Activated naive CD4-positive, alpha-beta T cell (primary cell): Measurements from ENCODE around the gene GNA14.
"Not testable (repeated sequence)": the region's sequence is repeated elsewhere in the genome, so short reads cannot be mapped to it uniquely, and the experiment has no call there.

Source experiments
- DNase-seq, 4 experiments: peaks; one replicate each; lab custom pipeline; 2025; lab: John Stamatoyannopoulos, UW

The GNA14 gene

GRCh38 chr9:77489405-77490163, 158.5 kb downstream of the GNA14 start:
- not testable (repeated sequence) for DNase-seq

GRCh38 chr9:77488439-77489126, 159.5 kb downstream of the GNA14 start:
- DNase-seq, result no peak

DNA sequence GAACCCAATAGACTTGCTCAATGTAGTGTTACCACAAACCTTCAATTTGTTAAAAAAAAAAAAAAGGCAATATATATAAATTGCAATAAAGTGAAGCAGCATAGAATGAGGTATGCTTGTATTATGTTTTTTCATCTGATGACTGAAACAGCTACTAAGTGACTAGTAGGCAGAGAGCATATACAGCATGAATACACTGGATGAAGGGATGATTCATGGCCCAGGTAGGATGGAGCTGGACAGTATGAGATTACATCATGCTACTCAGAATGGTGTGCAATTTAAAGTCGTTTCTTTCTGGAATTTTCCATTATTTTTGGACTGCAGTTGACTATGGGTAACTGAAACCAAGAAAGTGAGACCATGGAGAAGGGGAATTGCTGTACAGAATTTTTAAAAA, 161.2 kb downstream of the GNA14 start:
- DNase-seq, result no peak

DNA sequence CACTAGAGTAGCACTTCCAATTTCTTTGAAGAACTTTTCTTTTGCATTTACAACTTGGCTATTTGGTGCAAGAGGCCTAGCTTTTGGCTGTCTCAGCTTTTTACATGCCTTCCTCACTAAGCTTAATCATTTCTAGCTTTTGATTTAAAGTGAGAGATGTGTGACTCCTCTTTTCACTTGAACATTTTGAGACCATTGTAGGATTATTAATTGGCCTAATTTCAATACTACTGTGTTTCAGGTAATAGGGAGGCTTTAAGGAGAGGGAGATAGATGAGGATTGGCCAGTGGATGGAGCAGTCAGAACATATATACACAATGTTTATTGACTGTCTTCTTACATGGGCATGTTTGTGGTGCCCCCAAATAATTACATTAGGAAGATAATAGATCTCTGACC, 161.7 kb downstream of the GNA14 start:
- DNase-seq, result no peak

DNA sequence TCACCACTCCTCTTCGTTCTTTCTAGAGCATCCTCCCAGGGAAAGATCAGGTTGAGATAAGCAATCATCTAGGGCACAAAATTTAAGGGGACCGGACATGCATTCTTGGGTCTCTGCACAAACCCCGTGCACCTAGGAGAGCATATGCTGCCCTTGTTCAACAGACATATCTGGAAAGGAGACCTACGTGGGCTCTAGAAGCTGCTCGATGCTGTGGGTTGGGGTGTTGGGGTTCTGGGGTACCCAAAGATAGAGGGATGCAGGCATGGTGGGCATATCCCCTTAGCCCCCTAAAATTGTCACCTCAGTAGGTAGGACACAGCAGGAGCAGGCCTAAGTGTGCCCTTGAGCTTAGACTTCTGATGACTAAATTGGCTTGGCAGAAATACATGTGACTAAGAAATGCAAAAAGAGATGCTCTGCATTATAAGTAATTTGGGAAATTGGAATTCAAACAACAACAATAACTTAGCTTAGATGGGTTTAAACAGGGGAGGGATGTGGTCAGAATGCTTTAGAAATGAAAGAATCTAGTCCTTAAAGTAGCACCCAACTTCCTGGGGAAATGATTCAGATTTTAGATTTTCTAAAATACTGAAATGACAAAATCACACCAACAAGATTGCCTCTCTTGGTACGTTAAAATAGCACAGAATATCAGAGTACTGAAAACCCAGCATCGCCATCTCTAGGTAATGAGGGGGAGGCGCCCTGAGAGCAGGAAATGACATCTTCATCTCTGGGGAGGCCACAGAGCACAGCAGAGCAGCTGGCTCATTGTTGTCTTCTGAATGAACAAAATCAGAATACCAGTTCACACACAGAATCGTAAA, 172.3 kb downstream of the GNA14 start:
- DNase-seq, result peak in 1 of 4 experiments; percentile 9

GRCh38 chr9:77474936-77475335, 173.2 kb downstream of the GNA14 start:
- no peak for DNase-seq

- DNase-seq, result no peak
These were observed 175.5 kb downstream of the GNA14 start for GRCh38 chr9:77472646-77473045.

DNA sequence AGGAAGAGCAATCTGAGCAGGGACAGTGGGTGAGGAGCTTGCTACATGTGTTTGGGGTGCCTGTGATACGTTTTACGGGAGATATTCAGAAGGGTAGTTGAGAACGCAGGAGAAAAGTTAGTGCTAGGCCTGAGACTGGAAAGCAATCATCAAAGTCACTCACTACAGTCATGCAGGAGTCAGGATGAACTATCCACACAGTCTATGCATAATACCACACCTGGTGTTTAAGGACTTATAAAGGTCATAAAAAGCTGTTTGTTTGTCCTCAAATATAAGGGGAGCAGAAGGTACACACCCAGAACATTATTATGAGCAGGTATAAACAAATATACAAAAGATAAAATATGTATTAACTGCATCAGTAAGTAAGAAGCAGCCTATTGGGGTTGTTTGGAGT, 176.6 kb downstream of the GNA14 start:
- DNase-seq, result no peak

- DNase-seq, result no peak
These were observed 178.4 kb downstream of the GNA14 start for GRCh38 chr9:77469515-77470231.

- DNase-seq, result no peak
These were observed 183.5 kb downstream of the GNA14 start for GRCh38 chr9:77464661-77465060.

- DNase-seq, result no peak
These were observed 185.0 kb downstream of the GNA14 start for GRCh38 chr9:77463151-77463550.

GRCh38 chr9:77462066-77462465, 186.1 kb downstream of the GNA14 start:
- no peak for DNase-seq

- no peak for DNase-seq
These were observed 187.2 kb downstream of the GNA14 start for GRCh38 chr9:77460938-77461337.

- DNase-seq, result peak in 2 of 4 experiments; percentile 15 to 17
These were observed 190.1 kb downstream of the GNA14 start for GRCh38 chr9:77457916-77458592.

DNA sequence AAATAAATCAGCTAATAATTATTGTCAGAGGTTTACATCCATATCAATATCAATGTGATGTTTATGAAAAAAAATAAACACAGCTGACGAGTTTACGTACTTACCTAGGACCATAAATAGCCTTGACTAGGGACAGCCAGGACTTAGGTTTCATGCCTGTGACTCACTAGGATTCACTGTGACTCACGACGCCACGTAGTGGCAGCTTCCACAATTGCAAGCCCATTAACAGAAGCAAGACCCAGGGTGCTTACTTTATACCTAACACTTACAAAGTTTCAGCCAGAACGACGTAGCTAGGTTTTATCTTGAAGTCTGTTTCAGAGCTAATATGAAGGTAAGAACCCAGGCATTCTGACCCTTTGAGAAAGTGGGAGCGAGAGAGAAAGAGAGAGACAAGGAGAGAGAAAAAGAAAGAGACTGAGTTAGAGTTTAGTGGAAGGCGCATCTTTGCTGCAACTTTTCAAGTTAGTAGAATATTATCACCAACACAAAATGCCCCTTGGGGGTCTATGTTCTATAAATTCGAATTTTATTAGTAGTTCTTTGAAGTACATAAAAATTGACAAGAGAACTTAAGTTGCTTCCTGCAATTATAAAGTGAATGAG, 191.2 kb downstream of the GNA14 start:
- peak; percentile 12 to 73 (median 52) for DNase-seq

DNA sequence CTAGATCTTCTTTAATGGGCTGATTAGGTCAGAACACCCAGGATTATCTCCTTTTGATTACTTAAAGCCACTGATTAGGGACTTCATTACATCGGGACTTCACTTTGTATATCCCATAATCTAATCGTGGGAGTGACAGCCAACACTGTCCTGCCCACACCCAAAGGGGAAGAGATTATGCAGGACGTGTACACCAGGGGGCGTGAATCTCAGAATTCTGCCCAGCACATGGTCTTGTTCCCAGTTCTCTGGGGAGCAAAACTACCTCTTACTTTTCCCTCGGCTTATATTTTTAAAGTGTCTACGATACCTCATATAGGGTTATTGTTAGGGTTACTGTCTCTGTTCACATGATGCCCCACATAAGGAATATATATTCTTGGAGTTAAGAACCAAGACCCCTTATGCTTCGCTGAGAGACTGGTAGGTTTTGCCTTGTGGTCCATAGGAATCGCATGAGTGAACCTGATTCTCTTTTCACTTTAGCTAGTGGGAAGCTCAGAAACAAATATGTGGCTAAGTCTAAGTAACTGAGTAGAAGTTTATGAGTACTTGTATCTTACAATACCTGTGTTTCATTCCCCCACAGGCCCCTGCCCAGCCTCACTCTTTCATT, 192.7 kb downstream of the GNA14 start:
- DNase-seq, result peak in 1 of 4 experiments; percentile 16

DNA sequence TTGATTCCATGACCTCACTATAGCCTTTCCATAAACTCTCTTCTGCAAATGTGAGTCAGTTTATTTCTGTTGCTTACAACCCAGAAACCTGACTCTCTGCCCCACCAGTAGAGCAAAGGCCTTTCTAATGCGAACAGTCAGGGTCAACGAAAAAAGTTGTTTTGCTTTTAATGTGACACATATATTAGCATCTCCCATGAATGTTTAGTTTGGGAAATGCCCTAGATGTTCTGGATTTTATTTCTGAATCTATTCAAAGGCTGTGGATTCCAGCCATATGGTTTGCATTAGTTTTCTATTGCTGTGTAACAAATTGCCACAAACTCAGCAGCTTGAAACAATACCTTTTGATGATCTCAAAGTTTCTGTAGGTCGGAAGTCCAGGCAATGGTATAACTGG, 193.5 kb downstream of the GNA14 start:
- DNase-seq, result no peak

DNA sequence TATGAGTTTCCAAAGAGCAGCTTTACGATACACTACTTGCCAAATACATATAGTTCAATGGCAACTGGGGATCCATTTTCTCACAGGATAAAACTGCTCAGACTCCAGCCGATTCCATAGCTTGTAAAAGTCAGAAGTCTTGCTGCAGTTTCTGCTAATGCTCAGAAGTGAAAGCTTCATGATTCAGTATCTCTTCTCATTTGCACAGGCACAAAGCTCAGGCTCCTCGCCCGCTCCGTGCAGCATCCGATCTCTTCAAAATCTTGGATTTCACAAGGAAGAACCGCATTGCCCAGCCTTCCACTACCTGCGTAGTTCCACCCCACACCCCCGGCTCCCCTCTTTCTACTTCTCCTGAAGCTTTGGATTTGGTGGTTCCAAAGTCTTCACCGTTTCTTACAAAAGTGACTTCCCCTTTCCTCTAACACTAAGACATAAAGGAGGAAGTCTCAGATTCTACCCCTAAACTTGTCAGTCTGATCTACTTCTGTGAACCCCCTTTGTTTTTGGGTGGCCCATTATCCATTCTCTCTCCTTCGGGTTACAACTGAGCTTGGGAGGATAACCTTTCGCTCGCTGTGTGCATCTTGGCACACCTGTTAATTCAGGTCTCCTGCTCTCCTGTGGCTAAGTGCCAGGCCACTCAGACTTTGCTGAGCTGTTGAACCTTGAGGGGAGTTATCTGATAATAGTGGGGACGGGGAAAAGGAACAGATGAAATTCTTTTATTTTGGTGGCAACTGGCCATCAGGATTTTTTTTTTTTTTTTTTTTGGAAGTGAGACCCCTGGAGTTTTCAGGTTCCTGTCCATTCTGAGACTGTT, 194.1 kb downstream of the GNA14 start:
- peak in 1 of 4 experiments; percentile 3 for DNase-seq

DNA sequence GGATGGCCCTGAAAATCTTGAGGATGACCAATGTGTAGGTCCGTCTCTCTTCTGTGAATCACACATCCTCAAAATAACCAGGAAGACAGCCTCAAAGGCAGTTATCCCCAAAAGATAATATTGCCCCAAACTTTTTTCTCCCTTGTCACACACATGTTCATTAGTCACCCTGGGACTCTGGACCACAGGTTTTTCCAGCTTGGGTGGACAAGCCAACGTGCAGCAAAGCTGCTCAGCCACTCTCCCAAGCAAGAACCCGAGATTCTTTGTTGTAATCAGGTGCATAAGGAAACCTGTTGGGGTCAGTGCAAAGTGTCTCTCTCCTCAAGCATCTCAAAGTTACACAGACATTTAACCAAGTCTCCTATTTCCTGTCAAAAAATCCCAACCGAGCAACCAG, 196.6 kb downstream of the GNA14 start:
- DNase-seq, result no peak

DNA sequence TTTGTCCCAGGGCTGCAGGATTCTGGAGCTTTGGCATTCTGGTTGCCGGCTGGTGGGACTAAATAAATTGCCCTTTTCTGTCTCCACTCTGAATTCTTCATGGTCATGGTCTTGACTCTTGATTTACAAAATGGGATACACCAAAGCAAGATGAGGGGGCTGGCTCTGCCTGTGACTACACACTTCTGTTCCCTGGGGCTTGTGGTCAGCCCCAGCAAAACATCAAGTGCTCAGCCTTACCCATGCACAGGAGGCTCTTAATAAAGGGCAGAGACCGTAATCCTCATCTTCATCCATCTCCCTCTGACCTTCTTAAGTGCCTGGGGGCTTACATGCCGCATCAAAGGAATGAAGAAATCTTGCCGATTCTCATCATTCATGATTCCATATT, 198.0 kb downstream of the GNA14 start:
- DNase-seq, result no peak
